ENCODE measurements around the gene TPX2.
"Not testable (repeated sequence)": the region's sequence is repeated elsewhere in the genome, so short reads cannot be mapped to it uniquely, and the experiment has no call there.

Gene TPX2

DNA sequence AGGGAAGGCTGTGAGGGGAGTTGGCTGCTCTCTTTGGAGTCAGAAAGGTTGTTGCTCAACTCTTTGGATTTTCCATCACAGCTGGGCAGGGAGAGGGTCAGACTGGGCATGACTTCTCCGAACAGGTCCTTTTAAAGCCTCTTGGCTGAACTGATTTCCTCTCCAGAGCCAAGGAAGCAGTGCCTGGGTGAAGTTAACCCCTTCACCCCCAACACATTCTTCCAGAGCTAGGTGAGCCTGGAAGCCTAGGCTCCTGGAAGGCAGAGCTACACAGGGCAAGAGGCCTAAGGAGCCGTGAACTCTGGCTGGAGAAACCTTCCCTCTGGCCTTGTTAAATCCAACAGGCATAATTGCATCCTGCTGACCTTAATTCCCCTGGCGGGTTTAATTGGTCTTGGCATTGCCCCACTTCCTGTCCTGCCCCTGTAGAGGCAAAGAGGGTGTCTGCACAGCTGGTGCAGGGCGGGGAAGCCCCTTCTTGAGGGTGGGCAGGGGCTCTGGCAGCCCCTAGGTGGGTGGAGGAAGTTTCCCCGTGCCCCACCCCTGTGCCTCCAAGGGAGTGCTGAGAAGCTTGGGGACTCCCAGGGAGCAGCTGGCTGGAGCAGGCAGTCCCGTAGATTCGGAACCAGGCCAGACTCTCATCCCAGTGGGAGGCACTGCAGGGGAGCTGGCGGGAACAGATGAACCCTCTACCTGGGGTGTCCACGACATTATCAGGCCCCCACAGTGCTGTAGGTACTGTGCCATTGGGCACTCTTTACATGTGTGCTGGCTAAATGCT, 76.5 kb downstream of the TPX2 start:
- no peak for DNase-seq

DNA sequence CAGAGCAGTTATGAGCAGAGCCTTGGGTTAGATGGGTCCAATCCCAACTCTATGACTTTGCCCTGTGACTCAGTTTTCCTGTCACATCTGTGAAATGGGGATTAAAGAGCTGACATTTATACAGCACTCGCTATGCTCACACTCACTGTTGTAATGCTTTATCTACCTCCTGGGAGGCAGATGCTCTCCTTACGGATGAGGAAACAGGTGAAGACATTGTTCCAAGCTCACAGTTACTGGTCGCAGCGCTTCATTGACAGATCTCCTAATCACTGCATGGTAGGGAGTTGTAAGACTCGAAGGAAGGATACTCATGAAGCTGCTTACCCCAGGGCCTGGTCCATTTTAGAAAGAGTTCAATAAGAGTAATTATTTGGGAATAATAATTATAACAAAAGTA, 77.1 kb downstream of the TPX2 start:
- DNase-seq, result no peak

DNA sequence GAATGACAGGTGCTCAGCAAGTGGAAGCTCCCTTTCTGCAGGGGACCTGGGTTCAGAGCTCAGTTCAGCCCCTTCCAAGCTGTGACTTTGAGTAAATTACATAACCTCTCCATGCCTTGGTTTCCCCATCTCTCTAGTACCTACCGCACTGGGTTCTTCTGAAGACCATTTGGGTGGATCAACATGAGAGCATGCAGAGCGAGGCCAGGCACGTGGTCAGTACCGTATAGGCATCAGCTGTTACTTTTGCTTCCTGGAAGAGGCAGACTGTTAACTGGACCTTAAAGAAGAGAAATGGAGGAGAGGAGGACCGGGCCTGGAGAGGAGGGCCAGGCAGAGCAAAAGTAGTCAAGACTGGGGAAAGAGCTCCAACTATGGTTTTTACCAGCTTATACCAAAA, 78.4 kb downstream of the TPX2 start:
- DNase-seq, result no peak

DNA sequence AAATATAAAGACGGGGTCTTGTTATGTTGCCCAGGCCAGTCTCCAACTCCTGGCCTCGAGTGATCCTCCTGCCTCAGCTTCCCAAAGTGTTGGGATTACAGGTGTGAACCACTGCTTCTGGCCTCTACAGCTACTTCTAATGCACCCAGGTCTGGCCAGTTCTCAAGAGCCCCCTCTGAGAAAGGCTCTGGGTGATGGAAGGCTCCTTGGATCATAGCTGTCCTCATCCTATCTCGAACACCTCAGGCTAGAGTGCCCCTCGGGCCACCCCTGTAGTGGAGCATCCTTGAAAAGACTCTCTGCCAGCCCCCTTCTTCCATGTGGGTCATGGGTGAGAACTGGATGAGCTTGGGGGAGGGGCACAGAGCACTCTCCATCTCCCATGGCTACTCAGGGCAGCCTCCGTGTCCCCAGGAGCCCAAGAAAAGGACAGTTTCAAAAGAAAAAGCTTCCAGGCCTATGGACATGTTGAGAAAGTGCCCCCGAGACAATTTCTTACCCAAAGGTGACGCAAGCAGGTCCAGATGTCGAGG, 79.4 kb downstream of the TPX2 start:
- DNase-seq, result no peak

DNA sequence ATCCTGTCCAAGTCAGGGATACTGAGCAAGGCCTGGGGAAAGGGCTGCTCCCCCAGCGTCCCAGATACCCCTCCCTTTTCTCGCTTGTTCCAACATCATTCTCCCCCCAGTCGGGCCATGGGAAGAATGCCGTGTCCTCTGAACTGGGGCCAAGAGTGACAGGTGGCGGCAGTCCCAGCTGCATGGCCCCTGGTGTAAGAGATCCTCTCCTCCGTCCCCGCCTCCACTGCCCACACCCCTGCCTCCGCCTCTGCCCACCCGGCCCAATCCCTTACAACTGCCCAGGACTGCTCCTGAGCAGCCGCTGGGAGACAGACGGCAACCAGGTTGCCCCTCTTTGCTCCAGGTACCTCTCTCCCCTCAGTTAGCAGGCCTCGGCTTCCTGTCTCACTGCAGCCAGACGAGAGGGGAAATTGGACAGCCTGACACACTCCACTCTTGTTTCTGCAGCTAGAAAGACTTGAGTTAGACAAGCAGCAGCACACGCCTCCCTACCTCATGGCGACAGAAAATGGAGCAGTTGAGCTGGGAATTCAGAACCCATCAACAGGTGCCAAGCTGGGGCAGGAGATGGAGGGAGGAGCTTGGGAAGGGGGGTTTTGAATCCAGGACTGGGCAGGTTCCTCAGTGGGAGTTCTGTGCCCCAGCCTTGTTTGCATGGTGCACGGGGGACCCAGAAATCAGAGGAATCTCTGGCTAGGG, 80.1 kb downstream of the TPX2 start, which contains the start of gene MYLK2:
MYLK2 (plus strand) TSS at position 274 of the 702 bp plus-strand sequence; CDS start at position 499, 225 bp downstream.
- no peak for DNase-seq

DNA sequence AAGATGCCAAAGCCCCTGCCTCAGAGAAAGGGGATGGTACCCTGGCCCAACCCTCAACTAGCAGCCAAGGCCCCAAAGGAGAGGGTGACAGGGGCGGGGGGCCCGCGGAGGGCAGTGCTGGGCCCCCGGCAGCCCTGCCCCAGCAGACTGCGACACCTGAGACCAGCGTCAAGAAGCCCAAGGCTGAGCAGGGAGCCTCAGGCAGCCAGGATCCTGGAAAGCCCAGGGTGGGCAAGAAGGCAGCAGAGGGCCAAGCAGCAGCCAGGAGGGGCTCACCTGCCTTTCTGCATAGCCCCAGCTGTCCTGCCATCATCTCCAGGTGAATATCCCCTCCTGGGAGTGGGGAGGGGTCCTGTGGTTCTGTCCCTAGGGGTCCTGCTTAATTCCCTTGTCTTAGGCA, 81.1 kb downstream of the TPX2 start:
- DNase-seq, result no peak

DNA sequence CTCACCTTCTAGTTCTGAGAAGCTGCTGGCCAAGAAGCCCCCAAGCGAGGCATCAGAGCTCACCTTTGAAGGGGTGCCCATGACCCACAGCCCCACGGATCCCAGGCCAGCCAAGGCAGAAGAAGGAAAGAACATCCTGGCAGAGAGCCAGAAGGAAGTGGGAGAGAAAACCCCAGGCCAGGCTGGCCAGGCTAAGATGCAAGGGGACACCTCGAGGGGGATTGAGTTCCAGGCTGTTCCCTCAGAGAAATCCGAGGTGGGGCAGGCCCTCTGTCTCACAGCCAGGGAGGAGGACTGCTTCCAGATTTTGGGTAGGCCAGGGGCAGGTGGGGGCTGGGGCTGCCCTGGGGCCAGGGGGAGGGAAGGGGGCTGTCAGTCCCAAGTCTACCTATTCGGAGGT, 82.3 kb downstream of the TPX2 start:
- no peak for DNase-seq

DNA sequence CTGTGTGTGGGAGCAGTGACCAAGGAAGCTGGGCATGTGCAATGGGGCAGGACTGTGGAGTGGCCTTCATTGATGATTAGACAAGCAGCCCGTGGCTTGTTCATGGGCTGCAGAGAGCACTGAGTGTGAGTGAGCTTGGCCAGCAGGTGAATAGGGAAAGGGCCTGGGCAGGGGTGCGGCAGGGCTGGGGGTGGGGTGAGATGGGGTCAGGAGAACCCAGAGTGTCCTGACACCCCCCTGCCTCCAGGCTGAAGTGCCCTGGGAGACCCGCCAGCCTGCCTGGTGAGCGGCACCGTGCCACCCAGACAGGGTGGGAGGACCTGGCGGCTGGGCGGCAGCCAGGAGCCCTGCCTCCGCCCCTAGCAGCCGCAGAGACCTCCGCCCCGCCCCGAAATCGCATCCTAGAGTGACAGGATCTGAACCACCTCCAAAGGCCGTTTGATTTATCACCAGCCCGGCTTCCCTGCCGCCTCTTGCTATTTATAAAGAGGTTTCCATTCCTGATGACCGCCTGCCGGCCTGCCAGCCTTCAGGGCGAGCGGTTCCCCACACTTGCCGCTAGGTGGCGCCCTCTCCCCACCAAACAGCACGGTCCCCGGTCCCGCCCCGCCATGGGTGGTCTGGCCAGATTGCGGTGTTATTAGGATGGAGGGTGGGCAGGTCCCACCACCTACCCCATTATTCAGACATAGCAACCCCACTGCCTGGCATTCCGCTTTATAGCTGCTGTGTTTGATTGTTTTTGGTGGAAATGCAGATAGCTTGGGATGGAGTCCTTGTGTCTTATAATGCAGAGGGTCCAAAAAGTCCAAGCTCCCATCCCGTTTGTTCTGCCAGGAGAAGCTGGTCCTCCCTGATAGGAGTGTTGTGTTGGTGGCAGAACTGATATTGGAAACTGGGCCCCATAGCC, 83.6 kb downstream of the TPX2 start:
- peak; percentile 70 for DNase-seq

DNA sequence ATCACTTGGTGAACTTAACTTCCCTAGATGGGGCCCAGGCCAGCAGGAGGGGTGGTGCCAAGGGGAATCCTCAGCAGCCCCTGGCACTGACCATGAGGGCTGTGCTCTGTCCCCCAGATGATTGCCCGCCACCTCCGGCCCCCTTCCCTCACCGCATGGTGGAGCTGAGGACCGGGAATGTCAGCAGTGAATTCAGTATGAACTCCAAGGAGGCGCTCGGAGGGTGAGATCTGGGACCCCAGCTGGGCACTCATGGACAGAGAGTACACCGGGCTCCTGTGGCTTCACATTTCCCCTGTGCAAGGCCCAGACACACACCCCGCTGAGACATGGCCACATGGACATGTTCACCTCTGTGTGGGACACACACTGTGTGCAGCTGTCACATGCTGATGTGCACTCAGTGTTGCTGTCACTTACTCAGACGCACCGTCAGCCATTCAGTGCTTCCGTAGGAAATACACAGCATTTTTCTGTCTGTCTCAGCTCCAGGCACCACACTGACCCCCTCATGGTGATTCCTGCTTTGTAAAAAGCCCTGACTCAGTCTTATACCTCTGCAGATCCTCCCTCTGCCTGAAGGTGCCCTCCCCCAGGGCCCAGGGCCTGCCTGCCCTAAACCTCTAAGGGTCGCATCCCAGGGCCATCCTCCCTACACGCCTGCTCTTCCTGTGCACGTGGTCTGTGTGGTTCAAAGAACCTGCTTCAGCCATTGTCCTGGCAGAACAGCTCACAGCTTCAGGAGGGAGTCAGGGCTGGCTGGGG, 84.5 kb downstream of the TPX2 start:
- no peak for DNase-seq

DNA sequence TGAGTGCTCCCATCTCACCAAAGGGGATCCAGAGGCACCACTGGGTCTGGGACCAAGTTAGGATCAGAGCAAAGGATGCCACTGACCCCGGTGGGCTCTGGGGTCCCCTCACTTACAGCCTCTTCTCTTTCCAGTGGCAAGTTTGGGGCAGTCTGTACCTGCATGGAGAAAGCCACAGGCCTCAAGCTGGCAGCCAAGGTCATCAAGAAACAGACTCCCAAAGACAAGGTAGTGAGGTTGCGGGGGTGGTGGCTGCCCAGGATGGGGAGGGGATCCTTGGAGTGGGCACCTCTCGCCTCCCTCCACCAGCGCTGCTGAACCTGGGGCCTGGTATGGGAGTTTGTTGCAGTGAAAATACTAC, 85.0 kb downstream of the TPX2 start:
- no peak for DNase-seq

DNA sequence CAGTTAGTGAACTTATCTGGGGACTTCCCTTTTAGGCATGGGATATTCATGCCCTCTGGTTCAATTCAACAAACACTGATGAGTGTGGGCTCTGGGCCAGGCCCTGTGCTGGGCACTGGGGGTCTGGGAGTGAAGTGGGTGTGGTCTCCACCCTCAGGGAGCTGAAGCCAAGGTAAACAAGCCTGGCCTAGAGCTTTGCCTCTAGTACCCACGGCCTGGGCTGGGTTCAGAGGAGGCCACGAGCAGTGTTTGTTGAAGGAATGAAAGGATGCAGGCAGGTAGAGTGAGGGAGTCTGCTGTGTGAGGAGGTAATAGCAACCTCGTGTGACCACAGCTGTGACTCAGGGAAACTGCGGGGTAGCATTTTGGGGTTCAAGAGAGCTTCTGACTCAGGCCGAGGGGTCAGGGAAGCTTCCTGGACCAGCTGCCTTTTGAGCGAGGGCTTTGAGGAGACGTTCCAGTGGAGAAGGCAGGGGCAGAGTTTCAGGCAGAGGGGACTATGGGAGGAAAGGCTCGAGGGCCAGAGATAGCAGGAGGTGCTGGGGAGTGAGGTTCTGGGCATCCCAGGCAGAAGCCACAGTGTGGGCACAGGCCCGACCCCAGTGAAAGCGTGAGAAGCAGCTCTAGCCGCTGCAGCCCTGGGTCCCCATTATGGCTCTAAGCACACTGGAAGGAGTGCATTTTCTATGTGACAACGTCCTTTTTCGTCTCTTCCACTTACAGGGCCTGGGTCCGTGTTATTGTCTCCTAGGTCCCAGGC, 85.6 kb downstream of the TPX2 start:
- DNase-seq, result no peak

DNA sequence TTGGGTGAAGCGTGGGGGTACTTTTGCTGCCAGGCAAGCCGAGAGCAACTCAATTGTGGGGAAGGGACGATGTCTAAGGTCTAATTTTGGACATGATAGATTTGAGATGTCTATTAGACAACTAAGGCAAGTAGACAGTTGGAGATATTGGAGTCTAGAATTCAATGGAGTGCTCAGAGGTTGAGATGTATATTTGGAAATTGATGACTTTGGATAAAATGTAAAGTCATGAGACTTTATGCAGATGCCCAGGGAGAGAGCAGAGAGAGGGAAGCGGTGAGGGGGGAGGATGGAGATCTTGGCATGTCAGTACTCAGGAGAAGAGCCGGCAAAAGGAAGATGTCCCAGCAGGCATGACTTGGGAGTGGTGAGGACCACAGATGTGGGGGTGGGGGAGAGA, 87.0 kb downstream of the TPX2 start:
- DNase-seq, result no peak

DNA sequence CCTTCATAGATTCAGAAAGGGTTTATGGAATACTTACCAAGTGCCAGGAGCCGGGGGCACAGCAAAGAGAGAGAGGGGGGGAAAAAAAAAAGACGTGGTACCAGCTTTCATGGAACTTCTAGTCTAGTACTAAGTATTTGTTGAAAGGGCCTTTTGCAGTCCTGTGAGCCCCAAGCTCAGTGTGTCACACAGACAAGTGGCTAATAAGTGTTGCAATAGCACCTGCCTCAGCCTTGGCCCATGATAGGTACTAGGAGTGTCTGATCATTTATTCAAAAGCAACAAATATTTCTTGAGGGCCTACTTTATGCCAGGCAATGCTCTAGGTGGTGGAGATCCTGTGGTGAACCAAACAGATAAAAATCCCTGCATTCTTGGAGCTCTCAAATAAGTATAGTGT, 88.0 kb downstream of the TPX2 start:
- no peak for DNase-seq

DNA sequence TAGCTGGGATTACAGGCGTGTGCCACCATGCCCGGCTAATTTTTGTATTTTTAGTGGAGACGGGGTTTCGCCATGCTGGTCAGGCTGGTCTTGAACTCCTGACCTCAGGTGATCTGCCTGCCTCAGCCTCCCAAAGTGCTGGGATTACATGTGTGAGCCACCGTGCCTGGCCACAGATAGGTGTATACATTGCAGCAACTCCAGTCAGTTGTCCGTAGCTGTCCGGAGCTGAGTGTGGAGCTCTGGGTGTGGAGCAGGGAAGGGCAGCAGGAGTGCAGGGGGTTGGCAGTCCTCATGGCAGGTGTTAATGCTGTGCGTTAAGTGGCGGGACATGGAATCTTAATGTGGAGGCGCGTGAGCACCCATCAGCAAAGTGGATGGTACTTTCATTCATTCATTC, 88.9 kb downstream of the TPX2 start:
- not testable (repeated sequence) for DNase-seq

DNA sequence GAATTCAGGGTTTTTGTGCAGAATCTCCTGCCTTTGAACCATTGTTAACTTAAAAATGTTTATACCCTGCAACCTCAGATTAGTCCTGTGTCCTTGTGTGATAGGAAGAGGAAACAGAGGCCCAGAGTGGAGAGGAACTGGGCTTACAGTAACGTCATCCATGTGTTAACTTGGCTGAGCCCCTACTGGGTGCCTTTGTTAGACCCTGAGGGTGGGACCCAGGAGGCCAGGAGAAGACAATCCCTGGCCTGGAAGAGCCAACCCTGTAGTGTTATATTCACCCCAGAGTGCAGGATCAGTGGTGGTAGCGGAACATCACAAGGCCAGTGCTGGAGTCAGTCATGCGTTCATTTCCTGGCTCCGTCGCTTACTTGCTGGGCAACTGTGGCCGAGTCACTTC, 90.6 kb downstream of the TPX2 start:
- DNase-seq, result no peak

DNA sequence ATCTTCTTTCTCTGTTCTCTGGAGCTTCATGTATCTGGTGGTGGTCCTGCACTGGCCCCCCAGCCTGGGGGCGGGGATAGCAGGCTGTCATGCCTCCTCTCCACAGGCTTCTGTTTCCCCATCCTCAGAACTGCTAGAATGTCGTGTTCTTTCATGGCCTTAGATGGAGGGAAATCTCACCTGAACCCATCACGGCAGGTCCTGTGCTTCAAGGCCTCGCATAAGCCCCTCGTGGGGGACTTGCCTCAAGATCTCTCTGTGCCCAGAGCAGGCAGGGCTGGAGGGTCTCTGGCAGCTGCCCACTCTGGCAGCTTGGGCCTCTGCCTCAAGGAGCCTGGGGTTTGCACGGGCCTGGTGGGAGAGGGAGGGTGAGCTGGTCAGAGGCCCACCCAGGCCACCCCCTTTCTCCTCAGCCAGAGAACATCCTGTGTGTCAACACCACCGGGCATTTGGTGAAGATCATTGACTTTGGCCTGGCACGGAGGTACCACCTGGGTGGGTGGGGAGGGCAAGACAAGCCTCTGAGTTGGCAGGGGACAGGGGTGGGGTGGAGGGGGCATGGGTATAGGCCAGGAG, 91.4 kb downstream of the TPX2 start:
- DNase-seq, result no peak

DNA sequence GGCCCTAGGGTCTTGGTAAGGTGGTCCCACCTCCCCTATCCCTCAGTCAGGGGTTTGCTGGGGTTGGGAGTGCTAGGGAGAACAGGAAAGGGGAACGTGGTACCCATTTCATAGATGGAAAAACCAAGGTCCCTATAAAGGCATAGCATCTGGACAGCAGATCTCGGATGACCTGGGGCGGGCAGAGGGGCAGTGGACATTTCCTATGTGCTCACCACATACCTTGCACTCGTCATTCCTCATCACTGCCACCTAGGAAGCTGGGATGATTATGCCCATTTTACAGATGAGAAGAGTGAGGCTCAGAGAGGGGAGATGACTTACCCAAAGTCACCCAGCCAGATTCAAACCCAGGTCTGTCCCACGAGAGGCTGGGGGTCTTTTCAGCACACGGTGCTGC, 92.1 kb downstream of the TPX2 start:
- no peak for DNase-seq

DNA sequence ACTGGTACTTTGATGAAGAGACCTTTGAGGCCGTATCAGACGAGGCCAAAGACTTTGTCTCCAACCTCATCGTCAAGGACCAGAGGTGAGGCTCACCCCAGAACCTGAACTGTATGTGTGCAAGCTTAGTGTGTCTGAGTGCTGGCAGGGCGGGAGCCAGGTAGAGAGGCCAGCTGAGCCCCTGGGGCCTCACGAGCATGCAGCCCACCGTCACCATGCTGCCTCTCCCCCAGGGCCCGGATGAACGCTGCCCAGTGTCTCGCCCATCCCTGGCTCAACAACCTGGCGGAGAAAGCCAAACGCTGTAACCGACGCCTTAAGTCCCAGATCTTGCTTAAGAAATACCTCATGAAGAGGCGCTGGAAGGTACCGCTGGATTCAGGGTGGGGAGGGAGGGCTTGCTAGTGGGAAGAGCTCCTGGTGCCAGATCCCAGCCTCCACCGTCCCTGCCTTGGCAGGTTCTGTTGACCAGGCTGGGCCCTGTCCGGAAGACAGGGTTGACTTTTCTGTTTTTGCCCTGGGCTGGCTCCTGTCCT, 92.7 kb downstream of the TPX2 start:
- DNase-seq, result no peak

DNA sequence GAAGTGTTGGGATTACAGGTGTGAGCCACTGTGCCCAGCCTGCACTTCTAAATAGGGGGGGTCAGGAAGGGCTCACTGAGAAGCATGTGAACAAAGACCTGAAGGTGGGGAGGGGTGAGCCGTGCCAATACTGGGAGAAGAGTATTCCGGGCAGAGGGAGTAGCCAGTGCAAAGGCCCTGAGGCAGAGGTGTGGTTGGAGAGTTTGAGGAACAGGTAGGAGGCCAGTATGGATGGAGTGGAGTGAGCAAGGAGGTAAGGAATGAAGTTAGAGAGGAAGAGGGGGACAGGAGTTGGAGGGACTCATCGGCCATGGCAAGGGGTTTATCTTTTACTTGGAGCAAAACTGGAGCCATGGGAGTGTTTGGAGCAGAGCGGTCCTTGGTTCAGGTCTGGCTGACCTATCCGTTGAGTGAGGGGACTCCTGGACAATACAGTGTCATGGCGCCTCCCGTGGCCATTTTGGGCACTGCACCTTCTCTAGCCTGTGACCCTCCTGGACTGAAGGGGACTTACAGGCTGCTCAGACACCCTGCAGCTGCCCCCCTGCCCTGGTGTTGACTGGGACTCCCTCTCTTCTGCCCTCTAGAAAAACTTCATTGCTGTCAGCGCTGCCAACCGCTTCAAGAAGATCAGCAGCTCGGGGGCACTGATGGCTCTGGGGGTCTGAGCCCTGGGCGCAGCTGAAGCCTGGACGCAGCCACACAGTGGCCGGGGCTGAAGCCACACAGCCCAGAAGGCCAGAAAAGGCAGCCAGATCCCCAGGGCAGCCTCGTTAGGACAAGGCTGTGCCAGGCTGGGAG, 94.2 kb downstream of the TPX2 start:
- DNase-seq, result peak; percentile 57

DNA sequence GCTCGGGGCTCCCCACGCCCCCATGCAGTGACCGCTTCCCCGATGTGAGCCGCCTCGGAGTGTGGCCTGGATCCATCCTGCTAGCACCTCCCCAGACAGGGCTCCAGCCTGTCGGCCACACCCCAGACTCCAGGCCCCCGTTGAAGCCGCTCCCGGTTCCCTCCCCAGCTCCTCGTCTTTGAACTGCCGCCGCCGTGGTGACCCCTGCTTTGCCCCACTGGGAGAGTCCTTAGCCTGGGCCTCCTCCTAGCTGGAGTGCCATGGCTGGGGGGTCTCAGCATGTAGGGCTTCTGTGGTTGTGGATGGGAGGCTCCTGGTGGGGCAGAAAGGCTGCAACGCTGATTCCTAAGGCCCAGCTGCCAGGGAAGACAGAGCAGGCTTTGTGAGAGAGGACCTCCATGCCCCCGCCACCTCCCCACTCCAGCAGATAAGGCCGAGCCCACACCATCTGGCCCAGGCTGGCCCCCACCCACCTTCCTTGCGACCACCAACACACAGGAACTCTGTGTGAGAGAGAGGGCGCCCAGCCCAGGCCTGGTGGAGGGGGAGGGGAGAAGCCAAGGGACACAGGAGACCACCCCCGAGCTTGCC, 94.9 kb downstream of the TPX2 start:
- no peak for DNase-seq
